NCI-H146 treated with DMSO at 0.1 percent for 48 hours (cell line): ENCODE measurements around the gene RNASEH1.

ENCODE experiments used
- DNase-seq: peaks from one replicate; lab custom pipeline; 2025; ENCODE audit not compliant: unreplicated experiment; lab: John Stamatoyannopoulos, UW

RNASEH1 gene

GRCh38 chr2:3563521-3563976 is 5.4 kb upstream of the RNASEH1 start:
- no peak for DNase-seq

DNA sequence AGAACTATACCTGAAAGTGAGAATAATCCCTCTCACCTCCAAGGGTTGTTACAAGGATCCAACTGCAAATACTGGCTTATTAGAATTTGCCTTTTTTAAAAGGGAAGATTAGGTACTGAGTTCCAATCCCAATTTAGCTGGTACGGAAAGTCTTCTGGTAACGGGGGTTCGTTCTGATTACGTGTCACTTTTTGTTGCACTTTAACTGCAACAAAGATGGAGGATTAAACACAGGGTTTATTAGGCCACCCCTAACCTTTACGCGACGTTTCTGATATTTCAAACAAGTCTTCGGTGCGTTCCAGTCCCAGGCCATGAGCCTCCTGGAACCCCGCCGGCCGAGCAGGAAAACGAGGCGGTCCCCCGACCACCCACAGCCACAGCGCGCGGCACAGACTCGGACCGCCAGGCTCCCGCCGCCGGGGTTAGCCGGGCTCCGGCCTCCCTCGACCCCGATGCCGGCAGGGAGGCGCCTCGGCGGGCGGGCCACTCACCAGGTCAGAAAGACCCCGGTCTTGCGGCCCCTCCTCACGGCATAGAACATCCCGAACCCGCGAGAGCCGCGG is 411 bp downstream of the RNASEH1 start:
- DNase-seq = no peak

GRCh38 chr2:3553946-3554345 is 4.2 kb downstream of the RNASEH1 start:
- DNase-seq = no peak

- DNase-seq = no peak
Observed at GRCh38 chr2:3547915-3548314, 10.2 kb downstream of the RNASEH1 start.

- DNase-seq = no peak
Observed at GRCh38 chr2:3545788-3546478, 12.2 kb downstream of the RNASEH1 start.

DNA sequence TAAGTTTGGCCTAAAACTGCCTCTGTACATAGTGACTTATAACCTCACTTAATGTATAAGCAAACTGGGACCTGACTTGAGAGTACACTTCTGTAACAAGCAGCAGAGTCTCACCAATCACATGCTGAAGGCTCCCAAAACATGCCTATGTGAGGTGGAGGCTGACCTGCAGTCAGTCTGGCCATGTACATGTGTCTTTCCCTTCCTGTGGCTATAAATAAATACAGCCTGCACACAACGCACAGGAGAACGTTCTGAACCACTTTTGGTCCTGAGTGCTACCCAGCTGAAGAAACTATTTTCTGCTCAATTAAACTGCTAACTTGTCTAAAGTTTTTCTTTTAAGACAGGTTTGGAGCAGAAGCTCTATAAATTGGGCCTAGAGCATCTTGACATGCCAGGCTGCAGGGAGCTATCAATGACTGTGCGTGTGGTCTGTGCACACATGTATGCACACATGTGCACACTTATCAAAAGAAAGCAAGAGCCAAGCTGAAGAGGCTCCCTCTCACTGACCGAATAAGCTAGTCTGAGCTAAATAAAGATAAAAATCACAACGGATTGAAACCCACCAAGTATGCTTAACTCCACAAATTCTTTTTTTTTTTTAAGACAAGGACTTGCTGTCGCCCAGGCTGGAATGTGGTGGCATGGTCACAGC is 15.0 kb downstream of the RNASEH1 start:
- no peak for DNase-seq

GRCh38 chr2:3542107-3542506 is 16.0 kb downstream of the RNASEH1 start:
- no peak for DNase-seq

DNA sequence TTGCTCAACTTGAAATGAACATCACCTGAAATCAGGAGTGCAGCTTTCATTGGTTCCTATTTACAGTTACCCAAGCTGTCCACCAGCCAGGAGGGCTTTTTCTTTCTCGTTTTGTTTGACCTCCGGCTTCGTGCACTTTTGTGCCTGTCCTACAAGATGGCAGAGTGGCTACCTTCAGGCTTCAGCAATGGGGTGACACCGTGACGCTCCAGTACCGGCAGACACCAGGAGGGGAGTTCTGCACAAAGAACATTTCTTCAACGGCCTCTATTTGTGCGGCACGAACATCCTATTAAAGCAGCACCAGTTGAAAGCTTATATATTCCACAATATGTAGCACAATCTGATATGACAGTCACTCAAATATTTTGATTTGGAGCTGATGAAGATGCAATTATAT is 18.3 kb downstream of the RNASEH1 start:
- no peak for DNase-seq

DNA sequence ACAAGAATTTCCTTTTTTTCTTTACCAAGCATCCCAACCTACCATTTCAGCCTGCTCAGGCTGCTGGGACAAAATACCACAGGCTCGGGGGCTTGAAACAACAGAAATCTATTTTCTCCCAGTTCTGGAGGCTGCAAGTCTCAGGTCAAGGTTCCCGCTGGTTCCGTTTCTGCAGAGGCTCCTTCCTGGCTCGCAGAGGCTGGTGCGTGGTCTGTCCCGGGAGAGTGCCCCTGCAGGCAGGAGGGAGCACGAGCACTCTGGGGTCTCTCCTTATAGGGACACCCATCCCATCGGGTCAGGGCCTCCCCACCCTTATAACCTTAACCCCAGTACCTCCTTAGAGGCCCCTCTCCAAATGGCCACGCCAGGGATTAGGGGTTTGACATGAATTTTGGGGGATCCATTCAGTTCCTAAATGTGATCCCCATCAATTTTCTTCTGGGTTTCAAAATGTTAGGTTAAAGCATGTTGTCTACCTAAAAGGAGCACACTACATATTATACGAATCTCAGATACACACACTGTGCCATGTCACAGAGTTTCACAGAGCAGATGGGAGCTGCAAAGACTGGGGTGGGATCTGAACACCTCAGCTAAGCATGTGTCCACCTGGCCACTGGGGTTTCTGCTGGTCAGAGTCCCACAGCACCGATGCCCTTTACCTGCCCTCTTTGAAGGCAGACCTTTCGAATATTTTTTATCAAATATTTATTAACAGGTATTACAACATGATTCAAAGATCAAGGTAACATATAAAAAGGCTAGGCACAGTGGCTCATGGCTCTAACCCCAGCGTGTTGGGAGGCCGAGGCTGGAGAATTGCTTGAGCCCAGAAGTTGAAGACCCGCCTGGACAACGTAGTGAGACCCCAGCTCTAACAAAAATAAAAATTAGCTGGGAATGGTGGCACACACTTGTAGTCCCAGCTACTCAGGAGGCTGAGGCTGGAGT is 21.2 kb downstream of the RNASEH1 start:
- no peak for DNase-seq

DNA sequence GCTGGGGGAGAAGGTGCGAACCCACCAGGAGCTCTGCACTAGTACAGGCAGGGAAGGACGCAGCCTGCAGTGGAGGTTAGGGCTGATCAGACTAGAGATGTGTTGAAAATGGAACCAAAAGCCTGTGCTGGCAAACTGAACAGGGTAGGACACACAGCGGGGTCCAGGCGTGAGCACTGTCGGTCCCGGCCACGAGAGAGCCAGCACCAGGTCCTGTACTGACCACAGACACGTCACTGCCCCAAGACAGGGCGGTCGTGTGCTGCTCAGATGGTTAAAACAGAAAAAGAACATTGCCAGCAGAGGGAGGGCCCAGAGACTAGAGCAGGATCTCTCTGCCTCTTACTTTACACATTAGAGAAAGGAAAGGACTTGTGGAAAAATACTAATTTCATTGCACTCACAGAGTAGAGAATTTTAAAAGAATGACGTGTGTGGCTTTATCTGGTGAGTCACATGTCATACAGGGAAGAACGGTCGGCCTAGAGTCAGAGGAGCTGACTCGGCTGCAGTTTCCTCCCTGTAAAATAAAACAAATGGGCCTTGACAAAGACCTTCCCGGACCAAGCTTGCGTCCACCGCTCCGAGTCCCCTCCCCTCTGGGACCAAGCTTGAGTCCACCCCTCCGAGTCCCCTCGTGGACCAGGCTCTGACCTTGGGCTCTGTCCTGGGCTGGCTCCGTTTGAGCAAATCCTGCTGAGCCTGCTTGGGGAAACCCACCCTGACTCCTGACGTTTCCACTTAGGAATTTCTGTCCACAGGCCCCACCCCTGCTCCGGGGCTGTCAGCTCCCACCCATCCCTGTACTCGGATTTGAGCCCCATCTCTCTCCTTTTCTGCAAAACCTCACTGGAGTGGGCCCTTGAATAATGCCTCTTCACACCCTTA is 22.1 kb downstream of the RNASEH1 start:
- no peak for DNase-seq

DNA sequence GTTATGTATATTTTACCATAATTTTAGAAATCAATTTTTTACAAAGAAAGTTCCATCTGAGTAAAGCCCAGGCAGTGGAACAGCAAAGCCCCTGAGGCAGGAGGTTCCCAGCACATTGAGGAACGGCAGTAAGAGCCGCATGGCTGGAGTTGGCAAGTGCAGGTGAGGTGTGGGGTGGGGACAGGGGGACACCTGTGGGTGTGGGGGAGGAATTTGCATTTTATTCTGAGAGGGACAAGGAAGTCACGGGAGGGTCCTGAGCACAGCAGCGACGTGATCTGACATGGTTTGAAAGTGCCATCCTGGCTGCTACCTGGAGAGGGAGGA is 22.7 kb downstream of the RNASEH1 start:
- DNase-seq = no peak

- no peak for DNase-seq
Observed at GRCh38 chr2:3534251-3534814, 23.8 kb downstream of the RNASEH1 start.

DNA sequence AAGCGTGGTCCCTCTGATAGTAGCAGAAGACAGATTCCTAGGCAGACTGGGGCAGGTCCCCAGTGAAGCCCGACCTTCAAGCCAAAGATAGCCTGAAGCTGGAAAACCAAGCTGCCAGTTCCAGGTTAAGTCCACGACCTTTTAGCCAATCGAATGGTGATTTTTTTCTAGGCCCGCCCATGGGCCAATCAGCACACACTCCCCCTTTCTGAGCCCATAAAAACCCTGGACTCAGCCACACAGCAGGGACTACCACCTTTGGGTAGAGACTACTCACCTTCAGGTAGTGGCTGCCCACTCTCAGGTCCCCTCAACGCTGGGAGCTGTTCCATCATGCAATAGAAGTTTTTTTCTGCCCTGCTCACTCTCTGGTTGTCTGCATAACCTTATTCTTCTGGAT is 24.3 kb downstream of the RNASEH1 start:
- DNase-seq = no peak

DNA sequence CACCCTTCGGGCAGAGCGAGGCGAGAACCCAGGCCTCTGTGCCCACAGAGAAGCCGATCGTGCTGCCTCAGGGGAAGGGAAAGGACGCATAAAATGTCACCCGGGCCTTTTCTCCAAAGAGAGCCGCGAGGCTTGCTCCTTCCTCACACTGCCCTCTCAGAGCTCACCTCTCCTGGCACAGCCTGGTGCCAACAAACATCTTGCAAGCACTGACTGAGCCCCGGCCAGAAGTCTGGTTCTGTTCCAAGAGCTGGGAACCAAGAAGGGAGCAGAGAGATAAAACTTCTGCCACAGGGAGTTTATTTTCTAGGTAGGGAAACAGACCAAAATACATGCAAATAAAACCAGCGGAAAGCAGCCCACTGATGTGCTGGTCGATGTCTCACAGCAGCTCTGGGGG is 25.2 kb downstream of the RNASEH1 start:
- DNase-seq = no peak

DNA sequence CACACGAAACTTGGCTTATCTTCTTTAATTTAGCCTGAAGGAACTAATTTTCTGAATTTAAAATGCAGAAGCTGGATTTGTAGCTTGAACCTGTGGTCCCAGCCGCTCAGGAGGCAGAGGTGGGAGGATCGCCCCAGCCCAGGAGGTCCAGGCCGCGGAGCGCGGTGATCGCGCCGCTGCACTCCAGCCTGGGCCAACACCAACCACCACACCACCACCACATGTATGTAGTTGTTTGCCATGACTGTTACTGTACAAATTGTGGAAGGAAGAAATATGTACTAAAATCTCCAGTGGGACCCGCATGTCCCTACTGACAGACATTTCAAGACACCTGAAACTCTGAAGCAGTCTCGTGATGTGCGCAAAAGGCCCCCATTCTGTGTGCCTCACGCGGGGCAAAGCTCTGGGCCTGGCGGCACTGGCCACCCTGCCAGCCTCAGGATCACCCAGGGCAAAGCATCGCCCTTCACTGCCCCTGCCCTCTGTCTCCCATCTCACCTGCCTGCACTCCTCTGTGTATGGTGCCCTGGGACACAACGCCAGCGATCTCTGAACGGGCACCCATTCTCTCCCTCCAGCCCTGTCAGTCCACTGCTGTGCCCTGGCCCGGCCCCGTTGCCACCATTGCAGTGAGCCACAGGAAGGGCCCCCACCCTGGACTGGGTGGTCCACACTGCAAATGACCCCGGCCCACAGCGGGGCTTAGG is 28.7 kb downstream of the RNASEH1 start:
- DNase-seq = no peak

DNA sequence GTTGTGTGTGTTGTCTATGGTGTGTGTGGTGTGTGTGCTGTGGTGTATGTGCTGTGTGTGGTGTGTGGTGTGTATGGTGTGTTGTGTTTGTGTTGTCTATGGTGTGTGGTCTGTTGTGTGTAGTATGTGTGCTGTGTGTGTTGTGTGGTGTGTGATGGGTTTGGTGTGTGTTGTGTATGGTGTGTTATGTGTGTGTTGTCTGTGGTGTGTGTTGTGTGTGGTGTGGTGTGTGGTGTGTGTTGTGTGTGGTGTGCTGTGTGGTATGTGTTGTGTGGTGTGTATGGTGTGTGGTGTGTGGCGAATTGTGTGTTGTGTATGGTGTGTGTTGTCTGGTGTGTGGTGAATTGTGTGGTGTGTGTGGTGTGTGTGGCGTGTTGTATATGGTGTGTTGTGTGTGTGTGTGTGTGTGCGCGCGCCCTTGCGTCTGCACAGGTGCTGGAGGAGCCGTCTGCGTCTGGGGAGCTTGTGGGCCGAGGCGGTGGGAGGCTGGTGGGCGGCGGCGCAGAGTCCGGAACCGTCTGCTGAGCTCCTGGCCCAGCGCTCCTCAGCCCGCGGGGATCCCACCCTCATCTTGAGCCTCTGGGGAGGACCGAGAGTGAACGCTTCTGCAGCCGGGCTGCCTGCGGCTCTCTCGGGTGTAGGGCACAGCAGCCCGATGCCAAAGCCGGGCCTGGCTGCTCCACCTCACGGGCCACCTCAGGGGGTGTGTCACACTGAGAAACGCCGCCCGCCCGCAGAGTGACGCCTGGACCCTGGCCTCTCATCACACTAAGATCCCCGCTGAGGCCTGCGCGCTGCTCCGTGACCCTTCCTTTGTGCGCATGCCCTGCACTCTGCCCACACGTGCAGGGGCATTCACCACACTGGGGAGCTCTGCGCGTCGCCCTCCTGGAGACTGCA is 30.0 kb downstream of the RNASEH1 start:
- peak; percentile 81 for DNase-seq

GRCh38 chr2:3526871-3527270 is 31.3 kb downstream of the RNASEH1 start:
- DNase-seq = no peak

GRCh38 chr2:3523551-3524041 is 34.5 kb downstream of the RNASEH1 start:
- DNase-seq = no peak
